Retina (tissue), 1 donor: ENCODE data around the gene ZNF425.
A peak's percentile ranks its signal among the peaks of the same experiment; 100 is the strongest.
"Not testable (repeated sequence)": the region's sequence is repeated elsewhere in the genome, so short reads cannot be mapped to it uniquely, and the experiment has no call there.

Experiments used
- DNase-seq: peaks from one replicate; pipeline ENCODE4 v3.0.0-alpha.2; 2016

Gene ZNF425

GRCh38 chr7:149071641-149072437, 54.3 kb downstream of the ZNF425 start:
- peak; percentile 22 for DNase-seq

GRCh38 chr7:149071182-149071635, 54.9 kb downstream of the ZNF425 start:
- DNase-seq, result no peak

- peak; percentile 73 for DNase-seq
Observed at GRCh38 chr7:149070372-149071125, 55.6 kb downstream of the ZNF425 start.

GRCh38 chr7:149067869-149068268, 58.3 kb downstream of the ZNF425 start:
- no peak for DNase-seq

DNA sequence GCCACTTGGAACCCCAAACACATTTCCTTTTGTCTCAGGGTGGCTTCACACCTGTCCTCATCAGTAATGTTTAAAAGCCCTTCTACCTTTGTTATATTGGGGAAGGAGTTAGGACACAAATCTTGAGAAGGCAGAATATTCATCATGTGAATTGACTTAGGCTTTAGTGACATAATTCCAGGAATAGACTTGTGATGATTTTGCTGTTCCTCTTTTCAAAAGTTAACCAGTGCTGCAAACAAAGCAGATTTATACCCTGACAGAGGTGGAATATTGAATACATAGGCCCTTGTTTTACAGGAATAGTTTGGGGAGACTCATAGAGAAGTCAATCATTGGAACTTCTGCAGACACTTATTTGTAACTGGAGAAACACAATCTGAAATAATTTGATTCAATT, 62.6 kb downstream of the ZNF425 start:
- no peak for DNase-seq

GRCh38 chr7:149062217-149062899, 63.8 kb downstream of the ZNF425 start:
- DNase-seq, result not testable (repeated sequence)

DNA sequence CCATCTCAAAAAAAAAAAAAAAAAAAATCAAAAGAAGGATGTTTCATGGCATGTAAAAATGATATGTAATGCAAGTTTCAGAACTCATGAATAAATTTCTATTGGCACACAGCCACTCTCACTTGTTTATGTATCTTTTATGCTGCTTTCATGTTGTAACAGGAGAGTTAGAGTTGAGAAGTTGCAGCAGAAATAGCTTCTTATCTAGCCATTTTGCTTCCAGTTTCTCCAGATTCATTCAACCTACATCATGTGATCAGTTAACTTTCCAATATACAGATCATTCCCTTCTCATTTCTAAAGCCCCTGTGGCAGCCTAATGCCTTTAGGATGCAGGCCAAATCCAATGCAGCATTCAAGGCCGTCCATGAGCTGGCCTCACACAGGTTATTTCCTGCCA, 66.0 kb downstream of the ZNF425 start:
- no peak for DNase-seq

- DNase-seq, result no peak
Observed at GRCh38 chr7:149053885-149054284, 72.2 kb downstream of the ZNF425 start.

DNA sequence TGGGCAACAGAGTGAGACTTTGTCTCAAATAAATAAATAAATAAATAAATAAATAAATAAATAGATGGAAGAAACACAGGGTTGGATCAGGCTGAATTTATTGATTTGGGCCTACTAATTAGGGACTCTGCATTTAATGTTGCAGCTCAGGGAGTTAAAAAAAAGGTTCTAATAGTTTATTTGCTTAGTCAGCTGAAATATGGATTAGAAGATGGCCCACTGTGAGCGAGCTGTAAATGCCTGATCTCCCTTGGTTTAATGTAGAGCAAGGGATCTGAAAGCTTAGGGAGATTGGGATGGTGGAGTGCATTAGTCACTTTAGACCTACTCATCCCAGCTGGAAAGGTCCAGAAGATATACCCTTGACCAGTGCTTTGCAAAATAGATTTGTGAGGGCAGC, 72.7 kb downstream of the ZNF425 start:
- DNase-seq, result no peak
